Measurements from ENCODE around the gene ZSCAN18. TPM values are rescaled to one million over a fixed set of nuclear protein-coding genes. Genes with fewer than 3 reads are reported as not detected.

ZSCAN18 gene
- total and polyA plus RNA-seq, 2 of the 13 experiments (the other 11 are each of a cell fraction or from before 2014, with no cell fraction given), result not detected

- peaks cover 92% of the 10 kb centered on the region for H3K9me3 ChIP-seq (ENCODE audit: low read length)
- no peaks in the 10 kb centered on the region for H3K27me3 ChIP-seq (ENCODE audit: control insufficient read depth in 1 of 2, insufficient read depth in 2 of 2, low read length in 2 of 2)
- H3K36me3 ChIP-seq (replicated peaks in 1 of 2; ENCODE audit: control insufficient read depth in 1 of 2, insufficient read depth in 2 of 2, low read length in 2 of 2), result no peaks in the 10 kb centered on the region
- 24% methylated on average over 3 of the region's 3 CpGs for WGBS (ENCODE audit: low lambda C conversion rate)
- in situ Hi-C loops (cut with HindIII; ENCODE audit: extremely low pct_ligation_motif_present, low pct_unique_long_range_greater_than_20kb), result no loop called here
- FAIRE-seq (no peak), ATAC-seq (no peak), DNase-seq (ENCODE audit: low spot score) (no peak)
- H3K27ac ChIP-seq (ENCODE audit: extremely low read length, insufficient read depth, low read length), result no peak overlapping the region
- TF ChIP-seq JUN (CRISPR knock-in tag; IDR thresholded peaks at IDR 0.05) (no peak), IRF1 (CRISPR knock-in tag; IDR thresholded peaks at IDR 0.05; ENCODE audit: low read depth) (no peak), SOX5 (CRISPR knock-in tag; IDR thresholded peaks at IDR 0.05; ENCODE audit: borderline replicate concordance) (no peak), MLLT10 (CRISPR knock-in tag; IDR thresholded peaks at IDR 0.05) (no peak), RBAK (CRISPR knock-in tag; IDR thresholded peaks at IDR 0.05) (no peak), CBX5 (CRISPR knock-in tag; IDR thresholded peaks at IDR 0.05; ENCODE audit: borderline replicate concordance) (no peak), GLI4 (CRISPR knock-in tag; IDR thresholded peaks at IDR 0.05; ENCODE audit: borderline replicate concordance) (no peak), SCMH1 (CRISPR knock-in tag; IDR thresholded peaks at IDR 0.05; ENCODE audit: borderline replicate concordance) (no peak), GPBP1L1 (CRISPR knock-in tag; IDR thresholded peaks at IDR 0.05) (no peak), ZNF770 (CRISPR knock-in tag; IDR thresholded peaks at IDR 0.05) (no peak), SMYD3 (CRISPR knock-in tag; IDR thresholded peaks at IDR 0.05) (no peak), ZNF780A (CRISPR knock-in tag; IDR thresholded peaks at IDR 0.05) (no peak), BRD4 (CRISPR knock-in tag; IDR thresholded peaks at IDR 0.05) (no peak), POGZ (CRISPR knock-in tag; IDR thresholded peaks at IDR 0.05) (no peak), ZNF550 (CRISPR knock-in tag; IDR thresholded peaks at IDR 0.05; ENCODE audit: borderline replicate concordance) (no peak)
- H3K4me2 ChIP-seq (ENCODE audit: low read depth, low read length), result no peak overlapping the region
- no peak overlapping the region for H3K9ac ChIP-seq (ENCODE audit: insufficient read depth, low read depth, low read length)
- H2AFZ ChIP-seq (ENCODE audit: low read length), result no peak overlapping the region
- no peak overlapping the region for H3K4me3 ChIP-seq (replicated peaks in 1 of 3; ENCODE audit: insufficient read depth in 1 of 3, low read depth in 2 of 3, low read length in 3 of 3)
- H3K79me2 ChIP-seq (ENCODE audit: insufficient read depth, low read length), result no peaks in the 10 kb centered on the region
- CTCF ChIA-PET (ENCODE audit: low intra/inter-chr PET ratio, low total read pairs), result no interaction called here
- POLR2A ChIA-PET, result no interaction called here
- BruUV-seq (replicated peaks), result no TSS peak
- H3K4me1 ChIP-seq (ENCODE audit: insufficient read depth, low read length), result no peaks in the 10 kb centered on the region
- intact Hi-C loops (cut with micrococcal nuclease; ENCODE audit: unreplicated experiment), result no loop called here
- no peaks in the 10 kb centered on the region for H4K20me1 ChIP-seq (ENCODE audit: insufficient read depth, low read length)
Observed at GRCh38 chr19:58083021-58083420, 15.0 kb downstream of the ZSCAN18 start.
